ENCODE data around the gene ARMC7. TPM values are rescaled to one million over a fixed set of nuclear protein-coding genes. Genes with fewer than 3 reads are reported as not detected.

The ARMC7 gene
- total and polyA plus RNA-seq, 10 of the 15 experiments (the other 5 are each of a cell fraction or from before 2014, with no cell fraction given) = 1.5 to 19.8 (median 6.3) TPM

DNA sequence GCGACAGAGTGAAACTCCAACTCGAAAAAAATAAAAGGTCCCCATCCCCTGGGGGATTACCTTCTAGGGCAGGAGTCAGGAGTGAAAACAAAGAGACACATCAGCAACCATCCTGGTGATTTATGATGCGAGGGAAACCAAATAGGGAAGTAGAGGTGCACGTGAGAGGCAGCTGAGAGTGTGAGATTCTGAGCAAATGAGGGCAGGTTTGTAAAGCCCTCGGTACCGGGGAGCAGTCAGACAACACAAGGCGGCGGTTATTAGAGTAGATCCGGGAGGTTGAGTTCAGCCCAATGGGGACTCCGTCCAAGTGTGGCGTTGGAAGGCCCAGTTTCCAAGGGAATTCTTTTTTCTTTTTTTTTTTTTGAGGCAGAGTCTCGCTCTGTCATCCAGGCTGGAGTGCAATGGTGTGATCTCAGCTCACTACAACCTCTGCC, 7.4 kb upstream of the ARMC7 start (continued):
- no peak for TF ChIP-seq PAX8 (IDR thresholded peaks at IDR 0.05)
- TF ChIP-seq ZNF274 (IDR thresholded peaks at IDR 0.05; ENCODE audit: insufficient read depth, insufficient read length) = no peak
- no peak for TF ChIP-seq ZSCAN29 (IDR thresholded peaks at IDR 0.05)
- TF ChIP-seq DPF2 (IDR thresholded peaks at IDR 0.05) = no peak
- TF ChIP-seq NR2C2 (IDR thresholded peaks at IDR 0.05; ENCODE audit: borderline replicate concordance, control insufficient read depth, insufficient read length, low read depth) = no peak
- no peak for TF ChIP-seq SMC3 (IDR thresholded peaks at IDR 0.05; ENCODE audit: borderline replicate concordance, low read length)
- no peak for TF ChIP-seq POLR2AphosphoS5 (IDR thresholded peaks at IDR 0.05; ENCODE audit: low read length)
- TF ChIP-seq ESRRA (IDR thresholded peaks at IDR 0.05; ENCODE audit: low read length) = no peak
- TF ChIP-seq NR2C1 (IDR thresholded peaks at IDR 0.05) = no peak
- no peak for TF ChIP-seq IRF3 (IDR thresholded peaks at IDR 0.05)
- no peak for TF ChIP-seq WRNIP1 (IDR thresholded peaks at IDR 0.05; ENCODE audit: borderline replicate concordance, low read depth, low read length)
- TF ChIP-seq SUZ12 (IDR thresholded peaks at IDR 0.05; ENCODE audit: unreplicated experiment) = no peak
- peak; percentile 93 for TF ChIP-seq RELB (IDR thresholded peaks at IDR 0.05; ENCODE audit: low read depth)
- peak; percentile 94 for TF ChIP-seq MEF2B (IDR thresholded peaks at IDR 0.05; ENCODE audit: partially characterized antibody, poor library complexity, severe bottlenecking)
- TF ChIP-seq HCFC1 (IDR thresholded peaks at IDR 0.05; ENCODE audit: low read length) = no peak
- no peak for TF ChIP-seq ZZZ3 (IDR thresholded peaks at IDR 0.05; ENCODE audit: control insufficient read depth, insufficient read length, low read depth)
- TF ChIP-seq SUPT20H (IDR thresholded peaks at IDR 0.05; ENCODE audit: borderline replicate concordance, control insufficient read depth, low read depth, low read length) = no peak
- peak; percentile 59 for TF ChIP-seq PBX3 (IDR thresholded peaks at IDR 0.05; ENCODE audit: insufficient replicate concordance, low read depth, low read length)
- no peak for TF ChIP-seq RCOR1 (conservative IDR thresholded peaks at IDR 0.05; ENCODE audit: low read depth, low read length)
- TF ChIP-seq SMAD5 (IDR thresholded peaks at IDR 0.05; ENCODE audit: low read depth) = no peak
- TF ChIP-seq IKZF2 (IDR thresholded peaks at IDR 0.05) = peak; percentile 92 to 94
- no peak for TF ChIP-seq CHD1 (IDR thresholded peaks at IDR 0.05; ENCODE audit: low read depth, low read length)
- peak; percentile 86 for TF ChIP-seq NBN (IDR thresholded peaks at IDR 0.05)
- TF ChIP-seq CBX5 (IDR thresholded peaks at IDR 0.05; ENCODE audit: low read depth) = no peak
- no peak for TF ChIP-seq CREM (IDR thresholded peaks at IDR 0.05; ENCODE audit: low read depth)
- TF ChIP-seq ATF2 (IDR thresholded peaks at IDR 0.05; ENCODE audit: low read length) = no peak
- no peak for TF ChIP-seq EGR1 (IDR thresholded peaks at IDR 0.05; ENCODE audit: borderline replicate concordance in 1 of 2, low read depth in 2 of 2, low read length in 2 of 2)
- peak; percentile 99 for TF ChIP-seq BHLHE40 (IDR thresholded peaks at IDR 0.05; ENCODE audit: borderline replicate concordance in 1 of 2, low read depth in 2 of 2, low read length in 1 of 2)
- no peak for TF ChIP-seq RELA (IDR thresholded peaks at IDR 0.05; ENCODE audit: borderline replicate concordance, partially characterized antibody)
- TF ChIP-seq BMI1 (IDR thresholded peaks at IDR 0.05; ENCODE audit: borderline replicate concordance) = no peak

All from GM12878 (cell line).